ENCODE results near the gene PCGF2. TPM values are rescaled to one million over a fixed set of nuclear protein-coding genes. Genes with fewer than 3 reads are reported as not detected.
"Not testable (repeated sequence)": the region's sequence is repeated elsewhere in the genome, so short reads cannot be mapped to it uniquely, and the experiment has no call there.

PCGF2 gene
- polyA plus RNA-seq, 4 donors = 7.6 to 30.2 (median 23.2) TPM

- Histone ChIP-seq H3K9me3 (ENCODE audit: control insufficient read depth in 2 of 2, insufficient read depth in 1 of 2, low read depth in 1 of 2, low read length in 1 of 2) (no peaks in the 10 kb centered on the region), H3K27ac (ENCODE audit: low read depth in 1 of 3, low read length in 2 of 3) (peak overlapping the region; percentile 94 to 99 (median 96)), H3K4me3 (ENCODE audit: low read depth in 1 of 3, low read length in 3 of 3) (peak overlapping the region in 2 of 3 donors; percentile 65 to 70), H3K27me3 (ENCODE audit: control insufficient read depth in 3 of 3, insufficient read depth in 3 of 3, low read length in 3 of 3) (no peaks in the 10 kb centered on the region), H3K4me1 (ENCODE audit: control insufficient read depth in 3 of 3, insufficient read depth in 2 of 3, low read depth in 1 of 3, low read length in 2 of 3) (peaks cover 7 to 63% (median 10%) of the 10 kb centered on the region in 3 donors), H3K36me3 (ENCODE audit: control insufficient read depth in 3 of 3, insufficient read depth in 2 of 3, low read depth in 1 of 3, low read length in 3 of 3) (peaks cover 0 to 70% (median 2%) of the 10 kb centered on the region in 3 donors)
- no peak for DNase-seq
- FAIRE-seq = no peak
- WGBS, 3 donors = 20 to 62% (median 39%) methylated on average over 8 of the region's 8 CpGs
Measured at GRCh38 chr17:38731526-38732294, 16.4 kb downstream of the PCGF2 start.

GRCh38 chr17:38730526-38731379 lies 17.4 kb downstream of the PCGF2 start:
- H3K36me3 ChIP-seq (ENCODE audit: control insufficient read depth in 3 of 3, insufficient read depth in 2 of 3, low read depth in 1 of 3, low read length in 3 of 3) = peaks cover 0 to 64% (median 2%) of the 10 kb centered on the region in 3 donors
- peak overlapping the region; percentile 65 to 73 (median 70) for H3K4me3 ChIP-seq (ENCODE audit: low read depth in 1 of 3, low read length in 3 of 3)
- WGBS, 3 donors = 3 to 16% (median 7%) methylated on average over 24 to 27 of the region's 27 CpGs
- no peaks in the 10 kb centered on the region for H3K27me3 ChIP-seq (ENCODE audit: control insufficient read depth in 3 of 3, insufficient read depth in 3 of 3, low read length in 3 of 3)
- H3K4me1 ChIP-seq (ENCODE audit: control insufficient read depth in 3 of 3, insufficient read depth in 2 of 3, low read depth in 1 of 3, low read length in 2 of 3) = peaks cover 7 to 68% (median 10%) of the 10 kb centered on the region in 3 donors
- FAIRE-seq (no peak), DNase-seq (peak; percentile 91 to 95)
- peak overlapping the region; percentile 94 to 99 (median 96) for H3K27ac ChIP-seq (ENCODE audit: low read depth in 1 of 3, low read length in 2 of 3)
- H3K9me3 ChIP-seq (ENCODE audit: control insufficient read depth in 2 of 2, insufficient read depth in 1 of 2, low read depth in 1 of 2, low read length in 1 of 2) = no peaks in the 10 kb centered on the region

- H3K9me3 ChIP-seq (ENCODE audit: control insufficient read depth in 2 of 2, insufficient read depth in 1 of 2, low read depth in 1 of 2, low read length in 1 of 2) = no peaks in the 10 kb centered on the region
- H3K36me3 ChIP-seq (ENCODE audit: control insufficient read depth in 3 of 3, insufficient read depth in 2 of 3, low read depth in 1 of 3, low read length in 3 of 3) = peaks cover 0 to 64% (median 2%) of the 10 kb centered on the region in 3 donors
- H3K27ac ChIP-seq (ENCODE audit: low read depth in 1 of 3, low read length in 2 of 3) = peak within 1 kb of the TSS; percentile 94 to 99 (median 96)
- H3K27me3 ChIP-seq (ENCODE audit: control insufficient read depth in 3 of 3, insufficient read depth in 3 of 3, low read length in 3 of 3) = no peaks in the 10 kb centered on the region
- peaks cover 7 to 71% (median 10%) of the 10 kb centered on the region in 3 donors for H3K4me1 ChIP-seq (ENCODE audit: control insufficient read depth in 3 of 3, insufficient read depth in 2 of 3, low read depth in 1 of 3, low read length in 2 of 3)
- 0 to 1% (median 1%) methylated on average over 13 to 92 of the region's 92 CpGs for WGBS, 3 donors
- DNase-seq (peak; percentile 91 to 95), FAIRE-seq (no peak)
- peak within 1 kb of the TSS; percentile 65 to 73 (median 70) for H3K4me3 ChIP-seq (ENCODE audit: low read depth in 1 of 3, low read length in 3 of 3)
Measured at GRCh38 chr17:38729886-38730525, 18.1 kb downstream of the PCGF2 start, which contains the start of gene CISD3. Gene CISD3, plus strand, starts transcription at chr17:38730341. Its CDS starts 18 bp downstream, at chr17:38730359.

DNA sequence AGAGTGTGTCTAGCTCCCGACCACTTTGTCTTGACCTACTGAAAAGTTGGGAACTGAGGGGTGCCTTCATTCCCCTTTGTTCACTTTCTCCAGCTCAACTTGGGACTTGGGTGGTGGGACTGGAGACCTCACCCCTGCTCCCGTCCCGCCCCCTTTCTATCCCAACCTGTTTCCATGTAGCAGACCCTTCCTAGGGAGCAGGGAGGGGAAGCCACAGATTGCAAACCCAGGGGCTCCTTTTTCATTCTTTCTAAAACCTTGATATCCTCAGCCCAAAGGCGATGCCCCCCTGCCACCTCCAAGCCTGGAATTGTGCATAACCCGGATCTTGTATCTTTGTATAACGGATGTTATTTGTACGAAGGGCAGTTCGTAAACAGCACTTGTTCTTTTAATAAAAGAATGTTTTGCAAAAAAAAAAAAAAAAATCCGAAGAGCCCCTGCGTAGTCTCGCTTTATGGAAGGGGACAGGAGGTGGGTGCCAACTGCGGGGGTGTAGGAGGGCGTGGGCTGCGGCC lies 18.7 kb downstream of the PCGF2 start:
- Histone ChIP-seq H3K4me3 (ENCODE audit: low read depth in 1 of 3, low read length in 3 of 3) (peak overlapping the region in 2 of 3 donors; percentile 64 to 65), H3K4me1 (ENCODE audit: control insufficient read depth in 3 of 3, insufficient read depth in 2 of 3, low read depth in 1 of 3, low read length in 2 of 3) (peaks cover 7 to 68% (median 10%) of the 10 kb centered on the region in 3 donors), H3K36me3 (ENCODE audit: control insufficient read depth in 3 of 3, insufficient read depth in 2 of 3, low read depth in 1 of 3, low read length in 3 of 3) (peaks cover 0 to 66% (median under 1%) of the 10 kb centered on the region in 3 donors), H3K27ac (ENCODE audit: low read depth in 1 of 3, low read length in 2 of 3) (peak overlapping the region; percentile 60 to 91 (median 88)), H3K27me3 (ENCODE audit: control insufficient read depth in 3 of 3, insufficient read depth in 3 of 3, low read length in 3 of 3) (no peaks in the 10 kb centered on the region), H3K9me3 (ENCODE audit: control insufficient read depth in 2 of 2, insufficient read depth in 1 of 2, low read depth in 1 of 2, low read length in 1 of 2) (no peaks in the 10 kb centered on the region)
- no peak for DNase-seq
- WGBS, 3 donors = 22 to 28% (median 24%) methylated on average over 14 of the region's 14 CpGs
- FAIRE-seq = no peak

GRCh38 chr17:38728290-38728831 lies 19.8 kb downstream of the PCGF2 start:
- no peaks in the 10 kb centered on the region for H3K9me3 ChIP-seq (ENCODE audit: control insufficient read depth in 2 of 2, insufficient read depth in 1 of 2, low read depth in 1 of 2, low read length in 1 of 2)
- H3K4me1 ChIP-seq (ENCODE audit: control insufficient read depth in 3 of 3, insufficient read depth in 2 of 3, low read depth in 1 of 3, low read length in 2 of 3) = peaks cover 7 to 59% (median 10%) of the 10 kb centered on the region in 3 donors
- WGBS, 3 donors = 64 to 71% (median 68%) methylated on average over 8 of the region's 8 CpGs
- H3K27me3 ChIP-seq (ENCODE audit: control insufficient read depth in 3 of 3, insufficient read depth in 3 of 3, low read length in 3 of 3) = no peaks in the 10 kb centered on the region
- H3K27ac ChIP-seq (ENCODE audit: low read depth in 1 of 3, low read length in 2 of 3) = peak overlapping the region in 2 of 3 donors; percentile 65 to 66
- DNase-seq (peak in 1 of 2 donors; percentile 70), FAIRE-seq (no peak)
- no peak overlapping the region for H3K4me3 ChIP-seq (ENCODE audit: low read depth in 1 of 3, low read length in 3 of 3)
- H3K36me3 ChIP-seq (ENCODE audit: control insufficient read depth in 3 of 3, insufficient read depth in 2 of 3, low read depth in 1 of 3, low read length in 3 of 3) = peaks cover 0 to 60% (median 2%) of the 10 kb centered on the region in 3 donors

DNA sequence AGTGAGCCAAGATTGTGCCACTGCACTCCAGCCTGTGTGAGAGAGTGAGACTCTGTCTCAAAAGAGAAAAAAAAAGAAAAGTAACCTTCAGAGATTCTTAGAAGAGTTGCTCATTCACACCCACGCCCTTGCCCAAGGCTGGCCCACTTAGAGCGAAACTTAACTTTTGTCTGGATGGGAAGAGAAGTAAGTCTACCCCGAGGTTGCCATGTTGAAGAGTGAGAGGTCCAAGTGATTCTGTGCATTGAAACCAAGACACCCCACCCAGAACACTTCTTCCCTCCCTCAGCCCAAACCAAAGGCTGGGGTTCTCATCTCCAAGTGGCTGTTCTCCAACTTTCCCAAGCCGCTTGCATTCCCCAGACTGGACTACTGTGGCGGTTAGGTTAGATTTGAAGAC lies 20.4 kb downstream of the PCGF2 start:
- Histone ChIP-seq H3K27me3 (ENCODE audit: control insufficient read depth in 3 of 3, insufficient read depth in 3 of 3, low read length in 3 of 3) (no peaks in the 10 kb centered on the region), H3K9me3 (ENCODE audit: control insufficient read depth in 2 of 2, insufficient read depth in 1 of 2, low read depth in 1 of 2, low read length in 1 of 2) (no peaks in the 10 kb centered on the region), H3K27ac (ENCODE audit: low read depth in 1 of 3, low read length in 2 of 3) (peak overlapping the region in 1 of 3 donors; percentile 44), H3K4me1 (ENCODE audit: control insufficient read depth in 3 of 3, insufficient read depth in 2 of 3, low read depth in 1 of 3, low read length in 2 of 3) (peaks cover 7 to 52% (median 10%) of the 10 kb centered on the region in 3 donors), H3K36me3 (ENCODE audit: control insufficient read depth in 3 of 3, insufficient read depth in 2 of 3, low read depth in 1 of 3, low read length in 3 of 3) (peaks cover 0 to 60% (median 3%) of the 10 kb centered on the region in 3 donors), H3K4me3 (ENCODE audit: low read depth in 1 of 3, low read length in 3 of 3) (no peak overlapping the region)
- WGBS, 3 donors = 74 to 79% (median 76%) methylated on average over 5 of the region's 5 CpGs
- DNase-seq (no peak), FAIRE-seq (no peak)

DNA sequence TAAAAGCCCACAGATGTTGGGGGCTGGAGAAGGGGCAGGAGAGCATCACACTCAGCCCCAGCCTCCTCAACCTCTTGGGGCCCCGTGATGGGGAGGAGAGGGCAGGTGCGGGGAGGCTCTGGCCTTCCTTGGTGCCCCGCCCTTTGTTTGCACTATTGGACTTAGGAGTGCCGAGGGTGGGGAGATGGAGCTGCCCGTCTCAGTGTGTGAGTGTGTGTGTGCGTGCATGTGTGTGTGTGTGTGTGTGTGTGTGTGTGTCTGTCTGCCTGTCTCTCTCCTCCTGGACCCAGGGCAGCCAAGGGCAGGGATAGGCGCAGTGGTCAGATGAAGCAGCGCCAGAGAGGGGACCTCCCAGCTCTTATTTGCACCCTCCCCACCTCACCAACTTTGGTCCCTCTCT lies 22.0 kb downstream of the PCGF2 start:
- Histone ChIP-seq H3K27ac (ENCODE audit: low read depth in 1 of 3, low read length in 2 of 3) (peak overlapping the region in 1 of 3 donors; percentile 56), H3K4me1 (ENCODE audit: control insufficient read depth in 3 of 3, insufficient read depth in 2 of 3, low read depth in 1 of 3, low read length in 2 of 3) (peaks cover 7 to 37% (median 10%) of the 10 kb centered on the region in 3 donors), H3K36me3 (ENCODE audit: control insufficient read depth in 3 of 3, insufficient read depth in 2 of 3, low read depth in 1 of 3, low read length in 3 of 3) (peaks cover 0 to 60% (median 8%) of the 10 kb centered on the region in 3 donors)
- 14 to 66% (median 45%) methylated on average over 5 to 7 of the region's 8 CpGs for WGBS, 3 donors
- not testable (repeated sequence) for H3K4me3 ChIP-seq (ENCODE audit: low read depth in 1 of 3, low read length in 3 of 3); H3K9me3 ChIP-seq (ENCODE audit: control insufficient read depth in 2 of 2, insufficient read depth in 1 of 2, low read depth in 1 of 2, low read length in 1 of 2); FAIRE-seq; H3K27me3 ChIP-seq (ENCODE audit: control insufficient read depth in 3 of 3, insufficient read depth in 3 of 3, low read length in 3 of 3)
- peak; percentile 87 to 90 for DNase-seq
